BJ (cell line): ENCODE data around the gene EVPLL. TPM values are rescaled to one million over a fixed set of nuclear protein-coding genes. Genes with fewer than 3 reads are reported as not detected.
"Not testable (repeated sequence)": the region's sequence is repeated elsewhere in the genome, so short reads cannot be mapped to it uniquely, and the experiment has no call there.

Experiments
- CTCF ChIA-PET: fragments of 350-600 bp; formaldehyde crosslinking; extraction: SDS; loops from one replicate; lab custom pipeline; 2021; ENCODE audit warnings: antibody characterized with exemption, inconsistent platforms; lab: Yijun Ruan, JAX
- POLR2A ChIA-PET: fragments of 300-600 bp; sonication (Branson Sonifier 250); formaldehyde crosslinking; extraction: SDS; loops from one replicate; lab custom pipeline; 2021; ENCODE audit warnings: antibody characterized with exemption; lab: Charles Lee
- DNase-seq: peaks from one replicate; pipeline ENCODE4 v3.0.0-alpha.2; 2011; ENCODE audit warnings: low read depth
- H3K27me3 ChIP-seq: 2 replicates; pipeline ENCODE4 v1.6.0; 2011; ENCODE audit warnings: low read length; ENCODE audit not compliant: control insufficient read depth, insufficient read depth
- H3K36me3 ChIP-seq: 2 replicates; pipeline ENCODE4 v1.5.1; 2011; ENCODE audit warnings: low read length; ENCODE audit not compliant: control insufficient read depth, insufficient read depth
- H3K4me3 ChIP-seq: 2 replicates; pipeline ENCODE4 v1.5.1; 2011; ENCODE audit warnings: low read depth, mild to moderate bottlenecking, control low read depth, low read length
- polyA plus RNA-seq: library from polyadenylated mRNA; depleted of rRNA; stranded (reverse); fragments of >200 nt; gene quantifications from 2 replicates; pipeline ENCODE4 v1.2.3, GENCODE V29; 2011
- TF ChIP-seq, protein P1 (sequence below): IDR thresholded peaks from 2 replicates; pipeline ENCODE4 v1.5.1; 2011; ENCODE audit warnings: low read depth, mild to moderate bottlenecking, control low read depth, inconsistent platforms, low read length, moderate library complexity; ENCODE audit not compliant: insufficient read depth

Gene EVPLL
- polyA plus RNA-seq, 1 experiment = not detected

GRCh38 chr17:18382441-18383078 lies 5.0 kb downstream of the EVPLL start:
- no peak for DNase-seq
- Histone ChIP-seq H3K27me3 (peaks cover 5% of the 10 kb centered on the region), H3K4me3 (no peak overlapping the region), H3K36me3 (no peaks in the 10 kb centered on the region)
- POLR2A ChIA-PET = no interaction called here
- TF ChIP-seq, protein P1, sequence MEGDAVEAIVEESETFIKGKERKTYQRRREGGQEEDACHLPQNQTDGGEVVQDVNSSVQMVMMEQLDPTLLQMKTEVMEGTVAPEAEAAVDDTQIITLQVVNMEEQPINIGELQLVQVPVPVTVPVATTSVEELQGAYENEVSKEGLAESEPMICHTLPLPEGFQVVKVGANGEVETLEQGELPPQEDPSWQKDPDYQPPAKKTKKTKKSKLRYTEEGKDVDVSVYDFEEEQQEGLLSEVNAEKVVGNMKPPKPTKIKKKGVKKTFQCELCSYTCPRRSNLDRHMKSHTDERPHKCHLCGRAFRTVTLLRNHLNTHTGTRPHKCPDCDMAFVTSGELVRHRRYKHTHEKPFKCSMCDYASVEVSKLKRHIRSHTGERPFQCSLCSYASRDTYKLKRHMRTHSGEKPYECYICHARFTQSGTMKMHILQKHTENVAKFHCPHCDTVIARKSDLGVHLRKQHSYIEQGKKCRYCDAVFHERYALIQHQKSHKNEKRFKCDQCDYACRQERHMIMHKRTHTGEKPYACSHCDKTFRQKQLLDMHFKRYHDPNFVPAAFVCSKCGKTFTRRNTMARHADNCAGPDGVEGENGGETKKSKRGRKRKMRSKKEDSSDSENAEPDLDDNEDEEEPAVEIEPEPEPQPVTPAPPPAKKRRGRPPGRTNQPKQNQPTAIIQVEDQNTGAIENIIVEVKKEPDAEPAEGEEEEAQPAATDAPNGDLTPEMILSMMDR = no peak
- CTCF ChIA-PET = no interaction called here

GRCh38 chr17:18383079-18383481 lies 5.5 kb downstream of the EVPLL start:
- H3K27me3 ChIP-seq, DNase-seq, POLR2A ChIA-PET, CTCF ChIA-PET, H3K4me3 ChIP-seq, H3K36me3 ChIP-seq: not testable (repeated sequence)

DNA sequence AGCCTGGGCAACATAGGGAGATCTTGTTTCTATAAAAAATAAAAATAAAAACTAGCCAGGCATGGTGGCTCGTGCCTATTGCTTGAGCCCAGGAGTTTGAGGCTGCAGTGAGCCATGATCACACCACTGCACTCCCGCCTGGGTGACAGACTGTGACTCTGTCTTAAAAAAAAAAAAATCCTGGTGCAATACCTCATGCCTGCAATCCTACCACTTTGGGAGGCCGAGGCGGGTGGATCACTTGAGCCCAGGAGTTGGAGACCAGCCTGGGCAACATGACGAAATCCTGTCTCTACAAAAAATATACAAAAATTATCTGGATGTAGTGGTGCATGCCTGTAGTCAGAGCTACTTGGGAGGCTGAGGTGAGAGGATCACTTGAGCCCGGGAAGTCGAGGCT lies 6.7 kb downstream of the EVPLL start:
- DNase-seq, POLR2A ChIA-PET: not testable (repeated sequence)

DNA sequence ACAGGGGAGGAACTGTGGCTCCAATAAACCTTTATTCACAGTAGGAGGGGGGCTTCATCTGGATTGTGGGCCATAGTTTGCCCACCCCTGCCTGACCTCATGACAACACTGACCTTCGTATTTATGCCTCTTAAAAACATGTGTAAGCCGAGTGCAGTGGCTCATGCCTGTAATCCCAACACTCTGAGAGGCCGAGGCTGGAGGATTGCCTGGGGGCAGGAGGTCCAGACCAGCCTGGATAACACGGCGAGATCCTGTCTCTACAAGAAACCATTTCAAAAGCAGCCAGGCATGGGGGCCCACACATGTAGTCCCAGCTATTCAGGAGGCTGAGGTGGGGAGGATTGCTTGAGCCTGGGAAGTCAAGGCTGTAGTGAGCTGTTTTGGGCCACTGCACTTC lies 10.0 kb downstream of the EVPLL start:
- CTCF ChIA-PET, H3K27me3 ChIP-seq, H3K4me3 ChIP-seq, POLR2A ChIA-PET, H3K36me3 ChIP-seq, DNase-seq: not testable (repeated sequence)

More for the DNA sequence above, 6.7 kb downstream of the EVPLL start:
- H3K4me3 ChIP-seq, H3K27me3 ChIP-seq, H3K36me3 ChIP-seq: not testable (repeated sequence)
- CTCF ChIA-PET = interaction anchor here (0.6 to 1.3 kb wide), 2 partner anchors 10 to 133 kb away, joined by 3 to 7 read pairs; no protein-coding TSS in a partner anchor

DNA sequence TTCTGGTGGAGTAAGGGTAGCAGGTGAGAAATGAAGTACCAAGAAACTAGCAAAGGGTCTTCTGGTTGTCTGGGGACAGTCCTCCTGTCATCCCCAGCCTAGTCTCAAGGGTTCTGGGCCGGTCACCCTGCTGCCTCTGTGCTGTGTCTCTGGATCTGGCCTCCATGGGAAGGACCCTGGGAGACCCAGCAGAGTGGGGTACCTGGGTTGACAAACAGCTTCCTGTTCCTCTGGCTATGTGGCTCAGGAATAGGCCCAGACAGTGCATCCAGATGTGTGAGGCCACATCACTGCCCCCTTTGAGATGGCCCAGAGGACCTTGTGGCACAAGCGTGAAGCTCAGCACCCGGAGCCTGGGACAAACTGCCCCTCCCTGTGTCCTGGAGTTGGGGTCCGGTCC lies 10.7 kb downstream of the EVPLL start:
- H3K36me3 ChIP-seq, H3K27me3 ChIP-seq, CTCF ChIA-PET, H3K4me3 ChIP-seq, DNase-seq, POLR2A ChIA-PET: not testable (repeated sequence)

DNA sequence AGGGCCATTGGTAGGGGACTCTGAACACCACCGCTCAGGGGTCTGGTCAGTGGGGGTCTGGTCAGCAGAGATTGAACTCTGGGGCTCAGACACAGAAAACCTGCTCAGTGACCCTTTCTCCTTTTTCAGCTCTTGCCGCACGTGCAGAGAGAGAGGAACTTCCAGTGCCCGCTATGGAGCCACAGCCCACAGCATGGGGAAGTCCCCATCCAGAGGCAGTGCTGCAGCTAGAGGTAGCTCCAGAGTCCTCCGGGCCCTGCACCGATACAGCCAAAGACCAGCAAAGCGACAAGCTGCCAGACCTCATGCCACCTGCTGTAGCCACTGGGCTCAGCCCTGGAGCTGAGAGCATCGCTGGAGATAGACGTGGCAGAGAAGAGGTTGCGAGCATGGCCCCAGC lies 11.2 kb downstream of the EVPLL start:
- POLR2A ChIA-PET, CTCF ChIA-PET, DNase-seq: not testable (repeated sequence)

GRCh38 chr17:18401872-18402590 lies 24.5 kb downstream of the EVPLL start:
- DNase-seq, H3K36me3 ChIP-seq, CTCF ChIA-PET, POLR2A ChIA-PET, H3K4me3 ChIP-seq, H3K27me3 ChIP-seq: not testable (repeated sequence)

More for the DNA sequence above, 11.2 kb downstream of the EVPLL start:
- H3K27me3 ChIP-seq, H3K4me3 ChIP-seq, H3K36me3 ChIP-seq: not testable (repeated sequence)

DNA sequence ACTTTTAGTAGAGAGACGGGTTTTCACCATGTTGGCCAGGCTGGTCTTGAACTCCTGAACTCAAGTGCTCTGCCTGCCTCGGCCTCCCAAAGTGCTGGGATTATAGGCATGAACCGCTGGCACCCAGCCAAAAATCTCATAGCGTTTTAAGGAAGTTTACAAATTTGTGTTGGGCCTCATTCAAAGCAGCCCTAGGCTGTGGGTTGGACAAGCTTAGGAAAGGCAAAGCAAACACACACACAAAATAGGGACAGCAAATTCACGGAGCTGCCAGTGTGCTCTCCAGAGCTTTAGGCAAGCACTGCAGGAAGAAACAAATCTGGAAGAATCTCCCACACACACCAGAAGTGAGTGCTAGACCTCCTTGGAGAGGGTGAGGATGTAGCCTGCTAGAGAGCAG lies 25.6 kb downstream of the EVPLL start:
- H3K36me3 ChIP-seq, CTCF ChIA-PET, POLR2A ChIA-PET, DNase-seq, H3K27me3 ChIP-seq, H3K4me3 ChIP-seq: not testable (repeated sequence)

GRCh38 chr17:18403604-18404003 lies 26.0 kb downstream of the EVPLL start:
- not testable (repeated sequence) for H3K27me3 ChIP-seq, DNase-seq

DNA sequence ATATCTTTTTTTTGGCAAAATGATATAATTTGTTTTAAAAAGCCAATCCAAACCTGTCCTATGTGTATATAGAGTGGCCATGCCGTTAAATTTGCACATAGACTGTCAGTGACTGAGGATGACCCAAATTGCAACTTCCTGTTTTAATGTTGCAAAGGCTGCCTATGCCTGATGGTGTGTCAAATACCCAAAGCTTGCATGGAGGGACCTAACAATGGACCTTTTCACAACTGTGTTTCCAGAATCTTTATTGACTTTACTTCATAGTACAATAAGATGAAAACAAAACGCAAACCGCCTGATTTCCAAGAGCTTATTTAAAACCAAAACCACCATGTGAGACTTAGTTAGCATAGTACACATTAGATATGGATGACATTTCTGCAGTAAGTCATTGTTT lies 31.3 kb downstream of the EVPLL start:
- H3K4me3 ChIP-seq, CTCF ChIA-PET: not testable (repeated sequence)

More at GRCh38 chr17:18403604-18404003, 26.0 kb downstream of the EVPLL start:
- H3K36me3 ChIP-seq, H3K4me3 ChIP-seq, CTCF ChIA-PET, POLR2A ChIA-PET: not testable (repeated sequence)

DNA sequence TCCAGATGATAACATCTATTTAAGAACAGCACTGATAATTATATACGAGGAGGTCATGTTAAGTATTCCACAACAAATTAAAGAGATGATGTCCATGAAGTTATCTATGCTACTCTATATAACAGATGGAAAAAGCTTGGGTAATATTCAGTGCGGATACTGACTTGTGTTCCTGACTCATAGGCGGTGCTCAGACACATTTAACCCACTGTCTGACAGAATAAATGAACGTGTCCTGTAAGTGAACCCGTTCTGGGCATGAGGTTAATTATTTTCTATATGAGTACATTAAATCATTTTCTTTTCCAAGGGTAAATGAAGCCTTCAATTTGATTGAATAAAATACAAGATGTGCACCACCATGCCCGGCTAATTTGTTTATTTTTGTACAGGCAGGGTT lies 31.7 kb downstream of the EVPLL start:
- H3K4me3 ChIP-seq, H3K27me3 ChIP-seq, H3K36me3 ChIP-seq, DNase-seq, CTCF ChIA-PET, POLR2A ChIA-PET: not testable (repeated sequence)

More for the DNA sequence above, 31.3 kb downstream of the EVPLL start:
- H3K36me3 ChIP-seq, DNase-seq, H3K27me3 ChIP-seq, POLR2A ChIA-PET: not testable (repeated sequence)

- CTCF ChIA-PET, H3K36me3 ChIP-seq, H3K27me3 ChIP-seq, POLR2A ChIA-PET, DNase-seq: not testable (repeated sequence)
- H3K4me3 ChIP-seq = peak overlapping the region; percentile 64
Observed at GRCh38 chr17:18410736-18411135, 33.2 kb downstream of the EVPLL start.
